GM15510 (cell line): ENCODE measurements around the gene UNC13C.

ENCODE experiments used
- POLR2A ChIP-seq: IDR thresholded peaks from 3 replicates; pipeline ENCODE4 v1.6.1; 2011; ENCODE audit warnings: borderline replicate concordance; ENCODE audit not compliant: insufficient read length; ENCODE audit errors: extremely low read depth

The UNC13C gene

DNA sequence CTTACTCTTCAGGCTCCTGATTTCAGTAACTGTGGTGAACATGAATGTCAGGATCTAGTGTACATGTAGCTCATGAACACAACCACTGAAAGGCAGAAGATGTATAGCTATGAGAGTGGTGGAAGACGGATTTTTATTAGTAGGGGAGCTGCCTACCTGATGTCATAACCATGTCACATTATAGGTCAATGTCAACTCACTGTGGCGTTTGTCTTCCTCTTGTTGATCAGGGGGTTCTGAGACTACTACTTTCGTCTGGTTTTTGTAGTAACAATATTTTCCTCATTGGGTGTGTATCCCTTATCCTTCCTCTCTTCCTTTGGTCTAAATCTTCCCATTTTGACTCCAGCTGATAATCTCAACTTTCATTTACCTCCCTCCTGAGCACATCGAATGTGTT is 7.3 kb downstream of the UNC13C start:
- no peak for TF ChIP-seq POLR2A

DNA sequence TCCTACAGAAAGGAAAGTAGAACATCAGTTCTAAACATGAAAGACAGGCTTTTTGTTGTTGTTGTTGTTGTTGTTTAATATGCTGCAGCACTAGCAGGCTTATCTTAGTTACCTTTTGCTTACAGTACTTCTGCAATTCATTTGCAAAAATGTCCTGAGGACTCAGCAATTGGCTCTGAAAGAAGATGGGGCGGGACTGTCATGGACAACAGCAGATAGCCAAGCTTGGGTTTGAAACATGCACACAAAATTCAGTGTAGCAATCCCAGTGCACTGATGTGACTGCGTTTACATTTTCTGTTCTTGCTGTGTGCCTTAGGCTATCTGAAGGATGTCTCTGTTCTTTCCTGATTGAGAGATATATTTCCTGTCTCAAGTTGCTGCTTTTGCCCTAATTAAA is 9.2 kb downstream of the UNC13C start:
- no peak for TF ChIP-seq POLR2A

DNA sequence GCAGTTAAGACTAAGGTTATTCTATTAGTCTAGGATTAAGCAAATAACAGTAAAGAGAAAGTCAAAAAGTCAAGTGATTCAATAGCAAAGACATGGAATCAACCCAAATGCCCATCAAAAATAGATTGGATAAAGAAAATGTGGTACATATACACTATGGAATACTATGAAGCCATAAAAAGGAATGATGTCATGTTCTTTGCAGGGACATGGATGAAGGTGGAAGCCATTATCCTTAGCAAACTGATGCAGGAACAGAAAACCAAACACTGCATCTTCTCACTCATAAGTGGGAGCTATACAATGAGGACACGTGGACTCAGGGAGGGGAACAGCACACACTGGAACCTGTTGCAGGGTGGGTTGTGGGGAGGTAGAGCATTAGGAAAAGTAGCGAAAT is 29.0 kb downstream of the UNC13C start:
- TF ChIP-seq POLR2A = no peak

DNA sequence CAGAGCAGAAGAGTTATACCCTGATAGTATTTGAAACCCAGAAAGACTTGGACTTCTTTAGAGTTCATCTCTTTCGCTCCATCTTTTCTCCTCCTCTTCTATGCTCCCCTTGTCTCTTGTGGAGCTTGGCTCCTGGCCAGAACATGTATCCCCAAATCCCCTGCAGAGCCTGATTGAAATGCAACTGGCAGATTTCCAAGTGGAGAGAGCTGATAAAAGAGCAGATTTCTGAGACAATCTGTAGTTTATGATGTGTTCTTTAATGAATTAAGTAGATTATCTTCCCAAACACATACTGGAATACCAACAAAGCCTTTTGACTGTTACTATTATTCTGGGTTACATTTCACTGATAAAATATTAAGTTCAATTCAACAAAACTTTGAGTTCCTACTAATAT is 33.4 kb downstream of the UNC13C start:
- no peak for TF ChIP-seq POLR2A

DNA sequence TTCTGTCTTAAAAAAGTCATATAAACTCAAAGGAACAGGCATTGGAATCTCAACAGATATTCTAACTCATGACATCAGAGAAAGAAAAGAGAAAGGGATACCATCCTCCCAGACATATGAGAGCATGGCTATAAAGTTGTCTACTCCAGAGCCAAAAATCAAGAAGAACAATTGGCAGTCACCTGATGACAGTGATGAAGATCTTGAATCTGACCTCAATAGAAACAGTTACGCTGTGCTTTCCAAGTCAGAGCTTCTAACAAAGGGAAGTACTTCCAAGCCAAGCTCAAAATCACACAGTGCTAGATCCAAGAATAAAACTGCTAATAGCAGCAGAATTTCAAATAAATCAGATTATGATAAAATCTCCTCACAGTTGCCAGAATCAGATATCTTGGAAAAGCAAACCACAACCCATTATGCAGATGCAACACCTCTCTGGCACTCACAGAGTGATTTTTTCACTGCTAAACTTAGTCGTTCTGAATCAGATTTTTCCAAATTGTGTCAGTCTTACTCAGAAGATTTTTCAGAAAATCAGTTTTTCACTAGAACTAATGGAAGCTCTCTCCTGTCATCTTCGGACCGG is 35.9 kb downstream of the UNC13C start:
- TF ChIP-seq POLR2A = no peak

DNA sequence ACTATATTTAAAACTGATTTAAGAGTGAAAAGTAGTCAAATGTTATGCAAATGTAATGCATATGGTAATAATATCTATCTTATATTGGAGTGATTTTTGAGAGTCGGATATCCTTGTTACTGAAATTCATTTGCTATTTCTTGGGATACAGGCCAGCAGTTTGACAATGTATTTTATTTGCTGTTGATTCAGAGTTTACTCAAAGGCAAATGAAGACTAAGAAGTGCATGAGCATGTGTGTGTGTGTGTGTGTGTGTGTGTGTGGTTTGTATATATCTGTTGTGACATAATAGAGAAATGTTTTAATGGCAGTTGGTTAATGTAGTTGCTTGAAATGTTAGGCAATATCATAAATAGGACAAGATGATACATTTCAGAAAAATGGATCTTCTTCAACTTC is 39.0 kb downstream of the UNC13C start:
- TF ChIP-seq POLR2A = no peak

DNA sequence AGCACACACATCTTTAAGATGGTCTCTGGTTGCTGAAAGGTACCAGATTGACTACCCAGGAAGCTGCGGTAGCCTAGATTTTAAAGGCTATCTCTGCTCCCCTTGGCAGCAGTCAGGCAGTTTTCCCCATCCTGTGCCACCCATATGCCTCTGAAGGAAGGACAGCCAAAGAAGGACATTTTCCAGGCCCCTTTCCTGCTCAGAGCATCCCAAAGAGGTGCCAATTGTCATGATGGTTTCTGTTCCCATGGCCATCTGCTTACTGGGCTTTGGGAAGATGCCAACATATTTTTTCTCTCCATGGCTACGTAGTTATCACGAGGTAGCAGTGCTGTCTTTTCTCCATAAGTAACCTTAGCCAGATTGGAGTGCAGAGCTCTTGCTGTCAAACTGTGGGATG is 39.7 kb downstream of the UNC13C start:
- TF ChIP-seq POLR2A = no peak

DNA sequence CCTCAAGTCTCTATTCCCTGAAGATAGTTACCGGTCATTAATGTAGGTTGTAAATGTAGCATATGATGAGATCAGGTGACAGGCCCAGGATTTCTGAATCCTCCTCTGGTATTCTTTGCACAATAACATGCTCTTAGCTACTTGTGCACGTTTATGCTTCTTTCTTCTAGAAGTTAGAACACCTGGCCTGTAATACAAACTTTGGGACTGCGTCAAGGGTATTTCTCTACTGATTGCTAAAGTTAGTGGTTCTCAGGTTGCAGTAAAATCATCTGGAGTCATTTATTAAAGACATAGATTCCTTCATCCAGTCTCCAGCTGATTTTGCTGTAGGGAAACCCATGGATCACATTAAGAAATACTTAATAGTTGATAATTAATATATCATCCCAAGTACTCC is 48.0 kb downstream of the UNC13C start:
- no peak for TF ChIP-seq POLR2A

DNA sequence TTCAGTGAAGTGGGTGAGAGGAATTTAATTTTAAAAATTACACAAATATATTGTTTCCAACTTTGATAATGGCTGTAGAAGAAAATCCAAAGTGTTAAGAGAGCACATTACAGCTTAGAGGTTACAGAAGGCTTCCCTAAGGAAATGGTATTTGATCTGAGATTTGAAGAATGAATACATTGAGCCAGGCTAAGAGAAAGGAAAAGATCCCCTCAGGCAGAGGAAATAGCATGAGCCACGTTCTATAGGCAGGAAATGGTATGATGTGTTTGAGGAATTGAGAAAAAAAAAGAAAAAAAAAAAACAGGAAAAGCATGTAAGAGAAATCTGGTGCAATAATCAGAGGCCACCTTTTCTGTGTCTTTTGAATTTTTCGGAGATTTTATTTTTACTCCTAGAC is 48.6 kb downstream of the UNC13C start:
- no peak for TF ChIP-seq POLR2A

DNA sequence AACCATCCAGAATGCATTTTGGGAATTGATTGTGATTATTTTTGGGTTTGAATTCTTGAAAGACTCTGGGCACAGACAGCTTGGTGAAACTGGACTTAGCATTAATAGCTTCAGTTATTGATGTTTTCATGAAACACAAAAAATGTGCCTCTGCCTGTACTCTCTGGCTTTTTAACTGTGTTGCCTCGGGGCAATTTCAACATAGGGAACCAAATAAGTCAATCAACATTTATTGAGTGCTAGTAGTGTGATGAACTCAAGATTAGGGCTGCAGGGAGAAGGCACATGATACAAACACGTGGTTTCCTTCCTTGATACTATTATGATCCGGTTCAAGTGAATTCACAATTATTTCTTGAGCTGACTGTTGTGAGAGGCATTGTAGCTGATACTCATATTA is 50.8 kb downstream of the UNC13C start:
- TF ChIP-seq POLR2A = no peak

DNA sequence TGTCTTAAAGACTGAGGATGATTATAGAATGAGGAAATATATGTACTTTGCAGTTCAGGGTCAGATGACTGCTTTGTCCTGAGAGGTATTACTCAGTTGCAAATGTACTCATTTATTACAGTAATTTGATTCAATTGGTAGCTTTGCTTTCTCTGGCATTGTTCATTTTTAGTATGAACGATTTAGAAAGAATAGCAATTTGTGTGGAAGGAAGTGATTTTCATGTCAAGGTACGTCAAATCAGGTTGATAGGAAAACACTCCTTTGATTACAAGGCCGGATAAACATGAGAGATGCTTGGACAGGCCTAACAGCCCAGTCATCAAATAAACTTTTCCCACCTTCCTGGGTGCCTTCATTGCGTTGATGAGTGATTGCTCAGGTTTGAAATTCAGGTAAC is 53.8 kb downstream of the UNC13C start:
- no peak for TF ChIP-seq POLR2A

DNA sequence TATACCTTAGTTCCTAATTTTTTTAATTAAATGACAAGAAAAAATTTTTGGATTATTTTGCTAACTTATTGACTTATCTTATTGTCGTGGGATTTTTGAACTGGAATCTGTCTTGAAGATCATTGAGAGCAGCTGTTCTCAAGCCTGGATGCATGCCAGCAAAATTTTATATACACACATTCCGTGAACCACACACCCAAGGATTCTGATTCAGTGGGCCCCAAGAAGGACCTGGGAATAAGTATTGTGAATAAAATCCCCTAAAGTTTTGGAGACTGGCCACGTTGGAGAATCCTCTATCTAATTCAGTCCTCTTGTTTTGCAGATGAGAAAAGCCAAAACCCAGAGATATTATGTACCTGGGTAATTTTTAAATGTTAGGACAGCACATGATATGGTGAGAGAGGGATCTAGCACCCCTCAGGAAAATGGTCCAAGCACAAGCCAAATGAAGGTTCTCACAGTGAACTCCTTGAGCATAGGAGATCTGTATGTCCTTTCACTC is 55.2 kb downstream of the UNC13C start:
- TF ChIP-seq POLR2A = no peak

DNA sequence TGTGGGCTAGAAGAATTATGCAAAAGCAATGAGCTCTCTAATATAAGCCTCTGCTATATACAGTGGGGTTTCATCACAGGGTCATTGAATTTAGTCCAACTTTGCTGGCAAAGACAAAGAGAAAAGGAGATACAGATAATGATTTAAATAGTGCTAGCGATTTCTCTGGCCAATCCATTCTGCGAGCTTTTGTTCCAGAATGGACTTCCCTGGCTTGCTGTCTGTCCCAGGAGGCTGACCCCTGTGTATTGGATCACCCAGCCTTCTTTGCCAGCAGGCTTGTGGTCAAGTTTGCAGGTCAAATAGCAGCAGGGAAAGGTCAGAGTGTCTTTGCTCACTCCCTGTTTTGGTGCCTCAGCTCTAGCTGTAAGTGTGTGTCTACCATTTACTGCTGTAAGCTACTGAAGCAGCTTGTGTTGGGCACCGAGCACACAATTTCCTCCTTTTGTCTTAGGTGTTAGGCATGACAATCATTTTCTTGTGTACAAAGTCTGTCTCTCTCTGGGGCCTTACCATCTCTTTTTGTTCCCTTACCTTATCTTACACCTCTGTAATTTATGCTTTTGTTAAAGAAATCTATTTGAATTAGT is 55.7 kb downstream of the UNC13C start:
- TF ChIP-seq POLR2A = no peak

DNA sequence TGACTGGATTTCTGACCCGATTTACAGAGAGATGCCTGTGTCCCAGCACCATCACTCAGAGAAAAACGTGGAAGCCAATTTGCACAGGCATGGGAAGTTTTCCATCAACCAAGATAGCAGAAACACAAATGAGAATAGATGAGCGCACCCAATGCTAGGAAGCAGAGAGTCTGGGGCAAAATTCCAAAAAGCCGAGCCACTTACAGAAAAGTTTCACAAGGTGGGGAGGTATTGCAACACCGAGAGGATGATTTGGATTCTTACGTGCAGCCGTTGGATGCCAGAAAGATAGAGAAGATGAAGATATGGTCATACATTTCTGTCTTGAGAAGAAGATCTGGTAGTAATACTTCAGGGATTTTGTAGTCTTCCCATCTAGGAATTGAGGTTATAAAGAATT is 57.4 kb downstream of the UNC13C start:
- no peak for TF ChIP-seq POLR2A

DNA sequence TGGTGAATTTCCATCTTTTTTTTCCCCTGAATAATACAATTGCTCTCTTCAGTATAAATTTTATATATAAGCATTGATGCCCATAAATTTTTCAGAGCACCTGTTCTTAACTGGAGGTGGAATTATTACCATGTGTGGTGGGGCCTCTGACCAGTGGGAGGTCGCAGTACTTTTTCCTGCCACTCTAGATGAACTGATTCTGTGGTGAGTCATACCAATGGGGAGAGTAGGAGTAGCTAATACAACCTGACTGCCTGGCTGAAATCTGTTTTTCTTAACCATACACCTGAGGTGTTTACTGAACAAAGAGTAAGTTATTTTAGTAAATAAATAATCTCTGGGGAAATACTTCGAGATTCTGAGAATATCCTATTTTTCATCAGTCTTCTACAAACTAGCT is 67.2 kb downstream of the UNC13C start:
- TF ChIP-seq POLR2A = no peak

DNA sequence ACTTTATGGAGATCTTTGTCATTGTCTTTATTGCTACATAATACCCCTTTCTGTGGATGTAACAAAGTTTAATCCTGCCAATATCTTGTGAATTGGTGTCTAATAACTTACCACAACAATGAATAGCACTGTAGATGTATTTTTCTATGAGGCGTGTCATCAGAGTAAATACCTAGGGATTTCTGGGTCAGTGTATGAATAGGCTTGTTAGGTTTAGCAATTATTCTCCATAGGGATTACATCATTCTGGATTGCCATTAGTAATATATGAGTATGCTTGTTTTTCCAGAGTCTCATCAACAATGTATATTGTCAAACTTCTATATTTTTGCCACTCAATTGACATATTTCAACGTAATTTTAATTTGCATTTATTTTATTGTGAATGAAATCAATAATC is 67.9 kb downstream of the UNC13C start:
- TF ChIP-seq POLR2A = no peak
